A673 (cell line): Measurements from ENCODE around the gene FIGN. TPM values are rescaled to one million over a fixed set of nuclear protein-coding genes. Genes with fewer than 3 reads are reported as not detected.

Experiments used
- BruUV-seq: library from RNA; stranded (reverse); fragments of 400-500 nt; replicated peaks from 2 replicates; lab custom pipeline; 2021; lab: Mats Ljungman, UMichigan
- CTCF ChIA-PET: fragments of 300-600 bp; sonication (Branson Sonifier 250); formaldehyde crosslinking; loops from one replicate; lab custom pipeline; 2022; ENCODE audit warnings: antibody characterized with exemption; lab: Charles Lee
- POLR2A ChIA-PET: fragments of 300-600 bp; sonication (Branson Sonifier 250); formaldehyde crosslinking; loops from one replicate; lab custom pipeline; 2022; ENCODE audit warnings: antibody characterized with exemption; ENCODE audit not compliant: low non-redundant PET; lab: Charles Lee
- DNase-seq: peaks from one replicate; pipeline ENCODE4 v3.0.0-alpha.2; 2015; ENCODE audit warnings: low spot score
- H3K27ac ChIP-seq: fragments of 200-600 bp; sonication (generic); 2 replicates; pipeline ENCODE4 v1.5.1; 2016; ENCODE audit warnings: mixed run types, low read depth, mild to moderate bottlenecking, mixed read lengths, antibody characterized with exemption, low read length; ENCODE audit not compliant: poor library complexity, severe bottlenecking
- H3K27me3 ChIP-seq: fragments of 200-600 bp; sonication (generic); replicated peaks from 2 replicates; pipeline ENCODE4 v1.6.1; 2017; ENCODE audit warnings: mixed run types, low read depth, mild to moderate bottlenecking, mixed read lengths, antibody characterized with exemption, low read length; ENCODE audit not compliant: insufficient read depth, poor library complexity
- H3K36me3 ChIP-seq: fragments of 200-600 bp; sonication (generic); 2 replicates; pipeline ENCODE4 v1.6.1; 2016; ENCODE audit warnings: mixed run types, mild to moderate bottlenecking, mixed read lengths, antibody characterized with exemption, low read length; ENCODE audit not compliant: insufficient read depth, poor library complexity, severe bottlenecking
- H3K4me1 ChIP-seq: fragments of 200-600 bp; sonication (generic); 2 replicates; pipeline ENCODE4 v1.6.1; 2017; ENCODE audit warnings: mixed run types, mild to moderate bottlenecking, mixed read lengths, antibody characterized with exemption, low read length; ENCODE audit not compliant: insufficient read depth, poor library complexity, severe bottlenecking
- H3K4me3 ChIP-seq: fragments of 200-600 bp; sonication (generic); 2 replicates; pipeline ENCODE4 v1.5.1; 2016; ENCODE audit warnings: low read depth, mixed run types, mild to moderate bottlenecking, mixed read lengths, low read length; ENCODE audit not compliant: poor library complexity, severe bottlenecking
- H3K9me3 ChIP-seq: fragments of 200-600 bp; sonication (generic); 2 replicates; pipeline ENCODE4 v1.6.1; 2016; ENCODE audit warnings: mixed run types, low read depth, mild to moderate bottlenecking, mixed read lengths, antibody characterized with exemption, low read length; ENCODE audit not compliant: poor library complexity, severe bottlenecking
- EZH2 ChIP-seq: fragments of 200-600 bp; sonication (generic); IDR thresholded peaks from 2 replicates; pipeline ENCODE4 v1.6.1; 2017; ENCODE audit warnings: borderline replicate concordance, low read depth, mild to moderate bottlenecking, mixed read lengths, antibody characterized with exemption, low read length; ENCODE audit not compliant: poor library complexity, severe bottlenecking
- intact Hi-C: fragments of 100-400 bp; cut with micrococcal nuclease; formaldehyde crosslinking; loops from one replicate; pipeline ENCODE4 v1.10.0; 2022; ENCODE audit not compliant: unreplicated experiment
- total RNA-seq: library from RNA; stranded (reverse); gene quantifications from 2 replicates; pipeline ENCODE4 v1.2.3, GENCODE V29; 2021
- TF ChIP-seq, protein P1 (sequence below): fragments of 300-800, 200-600 bp; sonication (generic); conservative IDR thresholded peaks from 2 replicates; pipeline ENCODE4 v1.5.1; 2017; ENCODE audit warnings: low read depth, mild to moderate bottlenecking, antibody characterized with exemption, low read length, moderate library complexity, mixed read lengths

FIGN gene
- total RNA-seq, 1 experiment from 2014 or later: 0.24 TPM

DNA sequence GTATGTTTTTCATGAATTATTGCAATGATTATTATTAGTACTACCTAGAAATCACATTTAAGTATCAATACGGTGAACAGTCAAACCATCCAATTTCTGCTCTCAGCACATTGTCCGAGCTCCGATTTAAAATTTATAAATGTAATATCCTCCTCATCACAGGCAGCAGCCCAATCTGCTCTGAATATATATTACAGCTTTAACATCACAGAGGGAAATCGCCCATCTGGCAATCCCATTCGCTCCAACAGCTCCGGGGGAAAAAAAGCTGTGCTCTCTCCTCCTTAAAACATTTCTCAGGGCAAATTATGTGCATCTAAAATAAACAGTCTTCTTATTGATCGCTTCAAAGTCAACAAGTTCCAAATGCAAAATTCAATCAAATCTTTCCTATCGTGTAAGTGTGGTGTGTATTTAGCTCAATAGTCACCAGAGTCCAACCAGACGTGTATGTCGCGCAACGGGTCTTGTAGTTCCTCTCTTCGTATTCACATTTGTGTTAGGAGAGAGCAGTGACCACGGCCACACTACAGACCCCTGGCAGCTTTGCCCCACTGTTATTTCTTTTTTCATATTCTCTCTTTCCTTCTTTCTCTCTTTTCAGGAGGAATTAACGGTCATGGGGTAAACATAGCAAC is 2.4 kb downstream of the FIGN start:
- BruUV-seq: no TSS peak
- DNase-seq: no peak
- POLR2A ChIA-PET: no interaction called here

DNA sequence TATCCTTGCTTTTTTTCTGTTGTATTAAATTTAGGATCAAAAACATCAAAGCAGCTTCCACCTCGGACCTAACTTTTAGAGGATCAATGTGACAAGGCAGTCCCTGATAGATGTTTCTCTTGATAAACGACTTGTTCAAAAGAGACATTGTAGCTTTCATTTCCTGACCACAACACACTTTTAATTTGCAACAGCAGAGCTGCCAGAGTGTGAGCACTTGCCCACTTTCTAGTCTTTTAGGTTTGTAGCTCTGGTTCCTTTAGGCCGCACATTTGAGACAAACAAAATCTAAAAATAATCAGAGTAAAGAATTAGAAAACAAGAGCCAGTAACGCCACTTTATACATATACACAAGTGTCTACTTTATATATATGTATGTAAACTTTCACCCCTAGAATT is 3.1 kb downstream of the FIGN start:
- DNase-seq: no peak
- no peak for TF ChIP-seq EZH2
- TF ChIP-seq, protein P1, sequence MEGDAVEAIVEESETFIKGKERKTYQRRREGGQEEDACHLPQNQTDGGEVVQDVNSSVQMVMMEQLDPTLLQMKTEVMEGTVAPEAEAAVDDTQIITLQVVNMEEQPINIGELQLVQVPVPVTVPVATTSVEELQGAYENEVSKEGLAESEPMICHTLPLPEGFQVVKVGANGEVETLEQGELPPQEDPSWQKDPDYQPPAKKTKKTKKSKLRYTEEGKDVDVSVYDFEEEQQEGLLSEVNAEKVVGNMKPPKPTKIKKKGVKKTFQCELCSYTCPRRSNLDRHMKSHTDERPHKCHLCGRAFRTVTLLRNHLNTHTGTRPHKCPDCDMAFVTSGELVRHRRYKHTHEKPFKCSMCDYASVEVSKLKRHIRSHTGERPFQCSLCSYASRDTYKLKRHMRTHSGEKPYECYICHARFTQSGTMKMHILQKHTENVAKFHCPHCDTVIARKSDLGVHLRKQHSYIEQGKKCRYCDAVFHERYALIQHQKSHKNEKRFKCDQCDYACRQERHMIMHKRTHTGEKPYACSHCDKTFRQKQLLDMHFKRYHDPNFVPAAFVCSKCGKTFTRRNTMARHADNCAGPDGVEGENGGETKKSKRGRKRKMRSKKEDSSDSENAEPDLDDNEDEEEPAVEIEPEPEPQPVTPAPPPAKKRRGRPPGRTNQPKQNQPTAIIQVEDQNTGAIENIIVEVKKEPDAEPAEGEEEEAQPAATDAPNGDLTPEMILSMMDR: no peak
- H3K4me3 ChIP-seq: no peak overlapping the region
- H3K9me3 ChIP-seq: no peaks in the 10 kb centered on the region
- peaks cover 74% of the 10 kb centered on the region for H3K27me3 ChIP-seq
- no peaks in the 10 kb centered on the region for H3K36me3 ChIP-seq
- ChIA-PET POLR2A (no interaction called here), CTCF (no interaction called here)
- no peak overlapping the region for H3K27ac ChIP-seq
- H3K4me1 ChIP-seq: no peaks in the 10 kb centered on the region
- intact Hi-C loops: no loop called here
- no TSS peak for BruUV-seq

More for the DNA sequence above, 2.4 kb downstream of the FIGN start:
- Histone ChIP-seq H3K9me3 (no peaks in the 10 kb centered on the region), H3K27me3 (peaks cover 81% of the 10 kb centered on the region), H3K4me3 (no peak overlapping the region), H3K36me3 (no peaks in the 10 kb centered on the region), H3K27ac (no peak overlapping the region), H3K4me1 (no peaks in the 10 kb centered on the region)
- CTCF ChIA-PET: interaction anchor here (0.6 kb wide), 1 partner anchor 34 kb away, joined by 3 read pairs; no protein-coding TSS in a partner anchor
- TF ChIP-seq EZH2: no peak
- TF ChIP-seq, protein P1: no peak
- intact Hi-C loops: no loop called here

DNA sequence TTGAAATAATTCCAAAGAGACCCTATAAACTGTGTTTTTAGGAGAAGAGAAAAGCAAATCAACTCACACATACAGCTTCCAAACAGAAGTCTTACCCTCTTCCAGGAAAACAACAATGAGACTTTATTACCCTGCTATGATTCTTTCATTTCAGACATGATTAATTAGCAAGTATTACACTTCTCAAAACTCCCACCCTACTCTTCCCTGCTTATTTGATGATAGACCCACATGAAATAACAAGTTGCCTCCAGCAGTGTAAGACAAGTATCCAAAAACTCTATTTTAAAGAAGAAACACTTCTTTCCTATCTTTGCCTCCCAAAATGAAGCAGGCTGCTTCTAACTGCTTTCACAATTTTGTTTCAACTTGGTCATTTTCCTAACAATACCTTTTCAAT is 4.1 kb downstream of the FIGN start:
- H3K27ac ChIP-seq: no peak overlapping the region
- no peaks in the 10 kb centered on the region for H3K4me1 ChIP-seq
- POLR2A ChIA-PET: no interaction called here
- no peak for DNase-seq
- H3K36me3 ChIP-seq: no peaks in the 10 kb centered on the region
- H3K9me3 ChIP-seq: no peaks in the 10 kb centered on the region
- TF ChIP-seq EZH2: no peak
- TF ChIP-seq, protein P1: no peak
- H3K27me3 ChIP-seq: peaks cover 66% of the 10 kb centered on the region
- intact Hi-C loops: no loop called here
- BruUV-seq: no TSS peak
- H3K4me3 ChIP-seq: no peak overlapping the region
- CTCF ChIA-PET: no interaction called here
